B cell (primary cell): ENCODE data around the gene C19orf47. TPM values are rescaled to one million over a fixed set of nuclear protein-coding genes. Genes with fewer than 3 reads are reported as not detected.

ENCODE experiments used
- ATAC-seq: fragments of 200-7000 bp; cut with Tn5 transposase; one replicate; pipeline ENCODE4 v1.10.0; 2021; ENCODE audit warnings: low read depth, mild to moderate bottlenecking, moderate number of reproducible peaks, moderate library complexity
- CTCF ChIA-PET: fragments of 350-600 bp; sonication (Branson Sonifier 250); formaldehyde crosslinking; loops from one replicate; lab custom pipeline; 2021; ENCODE audit warnings: antibody characterized with exemption, inconsistent platforms; lab: Charles Lee
- POLR2A ChIA-PET: fragments of 350-600 bp; sonication (Branson Sonifier 250); formaldehyde crosslinking; loops from one replicate; lab custom pipeline; 2021; ENCODE audit warnings: antibody characterized with exemption; lab: Charles Lee
- DNase-seq: peaks from one replicate; pipeline ENCODE4 v3.0.0; 2013
- H2AFZ ChIP-seq: 2 replicates; pipeline ENCODE4 v1.6.1; 2012; ENCODE audit warnings: mild to moderate bottlenecking, low read depth, low read length; ENCODE audit not compliant: insufficient read depth, poor library complexity, severe bottlenecking
- H3K27ac ChIP-seq, 2 donors: 1 replicate in 1 of 2; 2 replicates in 1 of 2; pipeline ENCODE4 v1.5.1; 2012 to 2013; ENCODE audit warnings: low read length in 2 of 2, mild to moderate bottlenecking in 2 of 2, moderate library complexity in 1 of 2
- H3K27me3 ChIP-seq, 4 experiments: fragments of 200-600 bp in 1 of 4; sonication (generic) in 1 of 4; replicated peaks in 1 of 4; 1 replicate in 2 of 4; 2 replicates in 2 of 4; pipeline versions ENCODE4 v1.6.1 to v1.7.0; 2013 to 2016; ENCODE audit warnings: low read length in 3 of 4, mild to moderate bottlenecking in 2 of 4, mixed read lengths in 1 of 4, moderate library complexity in 1 of 4; ENCODE audit not compliant: insufficient read depth in 4 of 4, control insufficient read depth in 3 of 4; ENCODE audit errors: control extremely low read depth in 1 of 4
- H3K36me3 ChIP-seq, 2 experiments: replicated peaks in 1 of 2; 1 replicate in 1 of 2; 2 replicates in 1 of 2; pipeline versions ENCODE4 v1.6.1 to v1.7.1; 2013; ENCODE audit warnings: low read length in 1 of 2; ENCODE audit not compliant: insufficient read depth in 2 of 2, control insufficient read depth in 1 of 2; ENCODE audit errors: control extremely low read depth in 1 of 2, extremely low read depth in 1 of 2
- H3K4me1 ChIP-seq, 2 donors: fragments of 200-600 bp in 1 of 2; sonication (generic) in 1 of 2; 1 replicate in 1 of 2; 2 replicates in 1 of 2; pipeline versions ENCODE4 v1.5.1 to v1.6.1; 2013 to 2017; ENCODE audit warnings: low read length in 2 of 2; ENCODE audit not compliant: control insufficient read depth in 2 of 2, insufficient read depth in 2 of 2
- H3K4me2 ChIP-seq: replicated peaks from 2 replicates; pipeline ENCODE3; 2012; ENCODE audit warnings: mild to moderate bottlenecking, low read depth, low read length; ENCODE audit not compliant: poor library complexity, severe bottlenecking
- H3K4me3 ChIP-seq, 5 experiments: fragments of 200-600 bp in 1 of 5; sonication (generic) in 1 of 5; 1 replicate in 3 of 5; 2 replicates in 2 of 5; pipeline versions ENCODE4 v1.5.1 to v1.7.0; 2011 to 2016; ENCODE audit warnings: low read length in 4 of 5, mild to moderate bottlenecking in 4 of 5, low read depth in 2 of 5, control low read depth in 1 of 5, moderate library complexity in 1 of 5; ENCODE audit not compliant: insufficient read depth in 1 of 5; ENCODE audit errors: control extremely low read depth in 1 of 5, extremely low read depth in 1 of 5
- H3K79me2 ChIP-seq: fragments of 200-600 bp; sonication (generic); one replicate; pipeline ENCODE4 v1.6.0; 2016; ENCODE audit warnings: low read length; ENCODE audit not compliant: control insufficient read depth, insufficient read depth
- H3K9ac ChIP-seq: fragments of 200-600 bp; sonication (generic); 2 replicates; pipeline ENCODE4 v1.6.1; 2017; ENCODE audit warnings: mild to moderate bottlenecking, low read length, moderate library complexity
- H3K9me3 ChIP-seq, 3 donors: one replicate each; pipeline versions ENCODE4 v1.6.1 to v1.7.1; 2013; ENCODE audit warnings: low read length in 2 of 3; ENCODE audit not compliant: control insufficient read depth in 2 of 3, insufficient read depth in 1 of 3; ENCODE audit errors: control extremely low read depth in 1 of 3
- H4K20me1 ChIP-seq: 2 replicates; pipeline ENCODE4 v1.6.0; 2012; ENCODE audit warnings: mild to moderate bottlenecking, low read length; ENCODE audit not compliant: insufficient read depth, control insufficient read depth, poor library complexity, severe bottlenecking
- H3K27ac Mint-ChIP-seq: one replicate; pipeline ENCODE4 v1.8.0; 2021; ENCODE audit warnings: mixed read lengths
- H3K27me3 Mint-ChIP-seq: one replicate; pipeline ENCODE4 v1.8.0; 2021; ENCODE audit warnings: mixed read lengths
- H3K4me1 Mint-ChIP-seq: one replicate; pipeline ENCODE4 v1.8.0; 2021; ENCODE audit warnings: mixed read lengths
- H3K4me3 Mint-ChIP-seq: one replicate; pipeline ENCODE4 v1.8.0; 2021; ENCODE audit warnings: mixed read lengths
- H3K9me3 Mint-ChIP-seq: one replicate; pipeline ENCODE4 v1.8.0; 2022; ENCODE audit warnings: mixed read lengths; ENCODE audit not compliant: insufficient read depth
- EZH2 ChIP-seq: IDR thresholded peaks from 2 replicates; pipeline ENCODE4 v1.6.1; 2012; ENCODE audit warnings: borderline replicate concordance, low read depth, mild to moderate bottlenecking, moderate library complexity, low read length; ENCODE audit not compliant: insufficient read depth, poor library complexity, severe bottlenecking
- WGBS: methylation state at CpG from one replicate; pipeline ENCODE4 v1.1.5; 2013; ENCODE audit warnings: missing lambda C conversion rate; ENCODE audit not compliant: insufficient coverage; 5-methylcytosine and 5-hydroxymethylcytosine counted together
- intact Hi-C: fragments of 100-400 bp; cut with micrococcal nuclease; formaldehyde crosslinking; loops from one replicate; pipeline ENCODE4 v1.10.0; 2022
- polyA plus RNA-seq: library from polyadenylated mRNA; depleted of rRNA; stranded (reverse); fragments of >200 nt; gene quantifications from 2 replicates; pipeline ENCODE4 v1.2.3, GENCODE V29; 2012
- total RNA-seq, 2 donors: library from RNA; stranded (reverse); fragments of 120-200 nt in 1 of 2; gene quantifications; 1 replicate in 1 of 2; 2 replicates in 1 of 2; pipeline versions ENCODE4 v1.2.3 to v1.2.4, GENCODE V29; 2013 to 2022
- TF ChIP-seq, protein P1 (sequence below): fragments of 200-600 bp; IDR thresholded peaks from one replicate; pipeline ENCODE4 v1.8.0; 2022; ENCODE audit warnings: antibody characterized with exemption, mild to moderate bottlenecking

Gene C19orf47
- total and polyA plus RNA-seq, 2 donors (not counting 1 experiment from before 2014, with no cell fraction given) = 12.7 to 16.7 TPM

DNA sequence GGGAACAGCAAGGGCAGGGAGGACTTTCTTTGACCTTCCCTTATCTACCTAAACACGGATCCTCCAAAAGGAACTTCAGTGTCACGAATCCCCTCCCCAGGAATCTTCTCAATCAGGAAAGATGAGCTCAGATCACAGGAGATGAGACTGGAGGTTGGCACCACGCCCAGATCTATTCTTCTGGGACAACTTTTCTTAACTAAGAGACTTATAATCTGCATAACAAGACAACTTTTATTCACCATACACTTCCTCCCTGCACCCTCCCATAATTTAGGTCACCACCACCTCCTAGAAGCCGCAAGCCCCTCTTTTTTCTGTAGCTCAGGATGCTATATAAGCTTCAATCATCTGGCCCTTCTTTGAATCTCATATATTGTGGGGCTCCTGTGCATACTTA, 43.9 kb downstream of the C19orf47 start:
- Mint-ChIP-seq H3K27ac (no peak overlapping the region), H3K4me1 (peaks cover 2% of the 10 kb centered on the region), H3K9me3 (no peaks in the 10 kb centered on the region), H3K4me3 (no peak overlapping the region), H3K27me3 (no peaks in the 10 kb centered on the region)
- H3K9ac ChIP-seq = no peak overlapping the region
- ChIA-PET POLR2A (no interaction called here), CTCF (interaction anchor here (1.1 to 3.8 kb wide), 22 partner anchors 12 to 330 kb away, joined by 3 to 34 read pairs (median 7); partner anchors contain the start of genes AKT2, BLVRB and LTBP4)
- no peak overlapping the region for H3K27ac ChIP-seq
- DNase-seq = no peak
- no peaks in the 10 kb centered on the region for H3K36me3 ChIP-seq
- no peak for TF ChIP-seq EZH2
- TF ChIP-seq, protein P1, sequence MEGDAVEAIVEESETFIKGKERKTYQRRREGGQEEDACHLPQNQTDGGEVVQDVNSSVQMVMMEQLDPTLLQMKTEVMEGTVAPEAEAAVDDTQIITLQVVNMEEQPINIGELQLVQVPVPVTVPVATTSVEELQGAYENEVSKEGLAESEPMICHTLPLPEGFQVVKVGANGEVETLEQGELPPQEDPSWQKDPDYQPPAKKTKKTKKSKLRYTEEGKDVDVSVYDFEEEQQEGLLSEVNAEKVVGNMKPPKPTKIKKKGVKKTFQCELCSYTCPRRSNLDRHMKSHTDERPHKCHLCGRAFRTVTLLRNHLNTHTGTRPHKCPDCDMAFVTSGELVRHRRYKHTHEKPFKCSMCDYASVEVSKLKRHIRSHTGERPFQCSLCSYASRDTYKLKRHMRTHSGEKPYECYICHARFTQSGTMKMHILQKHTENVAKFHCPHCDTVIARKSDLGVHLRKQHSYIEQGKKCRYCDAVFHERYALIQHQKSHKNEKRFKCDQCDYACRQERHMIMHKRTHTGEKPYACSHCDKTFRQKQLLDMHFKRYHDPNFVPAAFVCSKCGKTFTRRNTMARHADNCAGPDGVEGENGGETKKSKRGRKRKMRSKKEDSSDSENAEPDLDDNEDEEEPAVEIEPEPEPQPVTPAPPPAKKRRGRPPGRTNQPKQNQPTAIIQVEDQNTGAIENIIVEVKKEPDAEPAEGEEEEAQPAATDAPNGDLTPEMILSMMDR = no peak
- intact Hi-C loops = no loop called here
- H4K20me1 ChIP-seq = no peaks in the 10 kb centered on the region
- no peak overlapping the region for H2AFZ ChIP-seq
- H3K27me3 ChIP-seq = no peaks in the 10 kb centered on the region
- no peak for ATAC-seq
- no peaks in the 10 kb centered on the region for H3K79me2 ChIP-seq
- H3K9me3 ChIP-seq = no peaks in the 10 kb centered on the region
- 91% methylated on average over 3 of the region's 4 CpGs for WGBS
- no peak overlapping the region for H3K4me3 ChIP-seq
- peaks cover 0 to 3% of the 10 kb centered on the region in 2 donors for H3K4me1 ChIP-seq
- no peak overlapping the region for H3K4me2 ChIP-seq

DNA sequence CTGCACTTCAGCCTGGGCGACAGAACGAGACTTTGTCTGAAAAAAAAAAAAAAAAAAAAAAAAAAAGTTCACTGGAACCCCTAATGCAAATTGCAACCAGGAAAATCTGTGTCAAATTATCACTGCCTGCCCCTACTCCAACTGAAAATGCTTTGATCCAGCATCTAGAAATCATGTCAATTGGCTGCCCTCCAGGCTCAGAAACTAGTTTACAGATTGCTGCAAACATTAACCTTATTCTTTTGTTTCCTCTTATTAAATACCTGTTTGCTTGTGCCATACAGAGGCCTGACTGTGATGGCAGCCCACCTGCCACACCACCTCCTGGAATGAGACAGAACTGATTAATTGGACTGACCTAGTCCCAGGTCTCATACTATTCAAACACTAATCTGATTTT, 44.4 kb downstream of the C19orf47 start:
- Histone ChIP-seq H3K4me3 (no peak overlapping the region), H3K36me3 (no peaks in the 10 kb centered on the region), H4K20me1 (no peaks in the 10 kb centered on the region), H3K4me1 (peaks cover 0 to 3% of the 10 kb centered on the region in 2 donors), H2AFZ (no peak overlapping the region), H3K4me2 (no peak overlapping the region), H3K79me2 (no peaks in the 10 kb centered on the region), H3K9ac (no peak overlapping the region), H3K27me3 (no peaks in the 10 kb centered on the region), H3K27ac (no peak overlapping the region), H3K9me3 (no peaks in the 10 kb centered on the region)
- H3K9me3 Mint-ChIP-seq = no peaks in the 10 kb centered on the region
- H3K27ac Mint-ChIP-seq = no peak overlapping the region
- H3K4me3 Mint-ChIP-seq = no peak overlapping the region
- intact Hi-C loops = no loop called here
- WGBS = no CpG with 5 or more reads among the region's 2 CpGs
- ChIA-PET POLR2A (no interaction called here), CTCF (interaction anchor here (1.1 to 3.8 kb wide), 7 partner anchors 25 to 330 kb away, joined by 3 to 34 read pairs (median 11); partner anchors contain the start of gene LTBP4)
- ATAC-seq (no peak), DNase-seq (no peak)
- H3K4me1 Mint-ChIP-seq = peaks cover 2% of the 10 kb centered on the region
- no peak for TF ChIP-seq EZH2
- TF ChIP-seq, protein P1 = no peak
- no peaks in the 10 kb centered on the region for H3K27me3 Mint-ChIP-seq
